ENCODE data around the gene NCDN.
"Not testable (repeated sequence)": the region's sequence is repeated elsewhere in the genome, so short reads cannot be mapped to it uniquely, and the experiment has no call there.

Gene NCDN

DNA sequence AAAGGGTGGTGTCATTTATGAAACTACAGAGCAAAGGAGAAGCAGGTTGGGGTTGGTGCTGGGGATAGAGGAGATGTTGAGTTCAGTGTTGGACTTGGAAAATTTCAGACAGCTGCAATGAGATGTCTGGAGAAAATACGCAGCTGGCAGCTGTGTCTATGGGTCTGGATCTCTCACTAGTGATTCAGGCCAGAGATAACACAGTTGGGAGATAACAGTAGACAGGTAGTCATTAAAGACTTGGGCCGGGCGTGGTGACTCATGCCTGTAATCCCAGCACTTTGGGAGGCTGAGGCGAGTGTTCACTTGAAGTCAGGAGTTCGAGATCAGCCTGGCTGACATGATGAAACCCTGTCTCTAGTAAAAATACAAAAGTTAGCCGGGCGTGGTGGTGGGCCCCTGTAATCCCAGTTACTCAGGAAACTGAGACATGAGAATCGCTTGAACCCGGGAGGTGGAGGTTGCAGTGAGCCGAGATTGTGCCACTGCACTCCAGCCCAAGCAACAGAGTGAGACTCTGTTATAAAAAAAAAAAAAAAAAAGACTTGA, 13.1 kb downstream of the NCDN start:
- DNase-seq (ENCODE audit: low read depth in 2 of 2) = no peak

DNA sequence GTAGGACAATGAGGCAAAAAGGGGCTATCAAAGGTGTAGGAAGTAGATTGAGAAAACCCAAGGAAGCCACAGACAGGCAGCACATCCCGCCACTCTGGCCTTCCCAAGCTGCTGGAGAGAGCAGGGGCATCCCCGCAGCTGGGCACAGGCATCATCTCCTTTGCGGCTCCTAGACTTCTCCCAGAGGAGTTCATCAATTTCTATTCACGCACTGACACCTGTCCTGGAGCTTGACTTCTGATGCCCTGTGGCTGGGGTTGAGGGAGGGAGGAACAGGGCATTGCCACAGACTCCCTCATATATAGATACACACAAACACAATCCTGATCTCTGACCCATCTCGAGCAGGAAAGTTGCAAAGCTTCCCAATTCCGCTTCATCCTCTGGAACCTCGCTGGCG, 13.7 kb downstream of the NCDN start:
- DNase-seq (ENCODE audit: low read depth in 2 of 2) = no peak

DNA sequence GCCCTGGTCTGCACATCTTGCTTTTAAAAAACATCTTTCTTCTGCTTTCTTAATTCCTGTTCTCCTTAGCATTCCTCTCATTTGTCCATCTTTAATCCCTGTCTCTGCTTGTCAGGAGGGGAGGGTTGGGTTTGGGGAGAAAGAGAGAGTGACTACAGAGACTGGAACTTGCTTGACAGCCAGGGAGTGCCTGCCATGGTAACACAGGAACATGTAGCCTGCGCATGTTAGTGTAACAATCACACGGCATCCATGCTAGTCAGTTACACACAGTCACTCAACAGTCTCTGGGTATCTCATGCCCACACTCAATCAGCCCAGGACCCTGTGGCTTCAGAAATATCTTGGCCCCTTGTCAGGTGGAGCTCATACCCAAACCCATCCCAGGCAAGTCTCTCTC, 14.7 kb downstream of the NCDN start:
- DNase-seq (ENCODE audit: low read depth in 2 of 2) = no peak

DNA sequence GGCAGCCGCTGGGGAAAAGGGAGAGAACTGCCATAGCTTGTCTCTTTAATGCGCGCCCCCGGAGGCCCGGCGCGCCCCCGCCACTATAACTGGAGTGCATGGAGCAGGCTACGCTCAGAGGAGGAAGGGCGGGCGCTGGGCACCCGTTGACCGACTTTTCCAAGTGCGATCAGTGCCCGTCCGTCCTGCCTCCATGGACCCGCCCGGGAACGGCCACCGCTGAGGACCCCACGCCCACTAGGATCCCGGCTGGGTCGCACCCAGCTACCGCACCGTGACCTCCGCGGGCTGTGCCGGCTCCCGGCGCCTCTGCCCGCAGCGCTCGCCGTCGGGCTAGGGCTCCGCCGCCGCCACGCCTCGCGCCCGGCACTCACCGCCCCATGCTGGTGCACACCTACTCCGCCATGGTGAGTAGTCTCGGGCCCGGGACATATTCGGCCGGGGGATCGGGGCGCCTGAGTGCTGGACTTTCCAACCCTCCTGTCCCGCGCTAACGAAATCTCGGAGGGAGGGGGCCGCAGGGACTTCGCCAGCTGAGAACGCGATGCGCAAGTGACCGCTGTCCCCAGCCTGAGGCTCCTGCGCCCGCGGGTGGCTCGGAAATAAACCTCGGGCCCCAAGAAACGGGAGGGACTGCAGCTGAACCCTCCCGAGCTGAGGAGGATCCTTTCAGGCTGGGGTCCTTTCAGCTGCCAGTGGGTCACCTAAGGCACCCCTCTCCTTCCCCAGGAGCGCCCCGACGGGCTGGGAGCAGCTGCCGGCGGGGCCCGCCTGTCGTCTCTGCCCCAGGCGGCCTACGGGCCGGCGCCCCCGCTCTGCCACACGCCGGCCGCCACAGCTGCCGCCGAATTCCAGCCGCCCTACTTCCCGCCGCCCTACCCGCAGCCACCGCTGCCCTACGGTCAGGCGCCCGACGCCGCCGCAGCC, 15.9 kb downstream of the NCDN start, which contains the start of gene TFAP2E:
TFAP2E (plus strand) TSS at position 117 of the 927 bp plus-strand sequence; CDS start at position 381, 264 bp downstream.
- no peak for DNase-seq (ENCODE audit: low read depth in 2 of 2)

DNA sequence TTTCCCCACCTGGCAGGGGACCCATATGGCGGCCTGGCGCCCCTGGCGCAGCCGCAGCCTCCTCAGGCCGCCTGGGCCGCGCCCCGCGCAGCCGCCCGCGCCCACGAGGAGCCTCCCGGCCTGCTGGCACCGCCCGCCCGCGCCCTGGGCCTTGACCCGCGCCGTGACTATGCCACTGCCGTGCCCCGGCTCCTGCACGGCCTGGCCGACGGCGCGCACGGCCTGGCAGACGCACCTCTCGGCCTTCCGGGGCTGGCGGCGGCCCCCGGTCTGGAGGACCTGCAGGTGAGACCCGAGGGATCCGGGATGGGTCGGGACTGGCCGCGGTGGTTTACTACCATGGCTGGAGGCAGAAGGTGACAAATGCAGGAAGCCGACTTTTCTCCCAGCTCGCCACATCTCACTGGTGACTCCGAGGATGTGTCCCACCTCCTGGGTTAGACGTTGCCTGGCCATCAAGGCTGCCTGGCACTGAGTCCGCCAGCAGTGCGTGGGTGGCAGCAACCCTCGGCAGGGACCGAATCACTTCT, 16.6 kb downstream of the NCDN start:
- DNase-seq (ENCODE audit: low read depth in 2 of 2) = no peak

DNA sequence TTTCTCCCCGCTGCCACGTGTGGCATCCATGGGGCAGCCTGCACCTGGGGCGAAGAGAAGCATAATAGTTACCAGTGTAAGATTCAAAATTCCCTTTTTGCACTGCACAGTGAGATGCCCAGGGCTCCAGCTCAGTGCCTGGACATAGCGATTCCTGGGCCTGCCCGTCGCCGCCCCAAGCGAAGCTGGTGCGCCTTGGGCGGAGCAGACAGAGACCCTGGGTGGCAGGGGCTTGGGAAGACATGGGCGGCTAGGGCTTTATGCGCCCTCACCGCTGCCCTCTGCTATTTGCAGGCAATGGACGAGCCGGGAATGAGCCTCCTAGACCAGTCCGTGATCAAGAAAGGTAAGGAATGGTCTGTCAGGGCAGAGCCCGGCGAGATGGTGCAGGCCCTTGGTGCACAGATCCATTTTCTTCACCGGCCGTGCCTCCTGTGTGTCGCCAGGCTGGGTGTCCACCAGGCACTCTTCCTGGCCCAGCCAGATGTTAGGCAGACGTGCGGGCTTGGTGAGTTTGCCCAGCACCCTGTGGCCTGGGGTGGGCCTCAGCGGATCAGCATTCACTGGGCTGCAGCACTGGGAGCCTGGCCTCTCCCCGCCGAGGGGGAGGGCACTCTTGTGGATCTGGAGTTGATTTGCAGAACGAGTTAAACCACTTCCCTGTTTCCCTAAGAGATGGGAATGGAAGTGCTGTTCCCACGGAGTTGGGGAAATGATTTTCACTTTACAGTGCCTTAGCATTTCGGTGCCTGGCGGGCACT, 17.2 kb downstream of the NCDN start:
- DNase-seq (ENCODE audit: low read depth in 2 of 2) = no peak

DNA sequence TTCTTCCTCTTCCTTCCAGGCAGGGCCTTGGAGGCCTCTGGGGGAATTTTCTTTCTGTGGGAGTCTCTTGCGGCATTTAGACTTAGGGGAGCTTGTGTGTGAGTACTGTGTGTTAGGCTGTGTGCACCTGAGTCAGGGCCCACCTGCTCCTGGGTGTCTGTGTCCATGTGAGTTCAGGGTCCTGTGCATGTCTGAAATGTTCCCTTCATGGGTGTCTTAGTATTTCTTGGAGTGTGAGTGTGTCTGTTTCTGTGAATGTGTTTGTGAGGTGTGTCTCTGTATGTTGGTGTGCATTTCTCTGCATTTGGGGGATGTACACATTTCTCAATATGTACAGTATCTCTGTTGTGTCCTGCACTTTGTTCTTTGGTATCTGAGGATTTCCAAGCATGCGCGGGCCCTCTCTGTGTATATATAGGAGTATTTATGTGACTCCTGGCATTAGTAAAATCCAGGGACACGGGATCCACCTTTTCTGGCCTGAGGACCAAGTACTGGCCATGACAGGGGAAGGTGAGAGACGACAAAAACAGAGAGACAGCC, 17.9 kb downstream of the NCDN start:
- no peak for DNase-seq (ENCODE audit: low read depth in 2 of 2)

DNA sequence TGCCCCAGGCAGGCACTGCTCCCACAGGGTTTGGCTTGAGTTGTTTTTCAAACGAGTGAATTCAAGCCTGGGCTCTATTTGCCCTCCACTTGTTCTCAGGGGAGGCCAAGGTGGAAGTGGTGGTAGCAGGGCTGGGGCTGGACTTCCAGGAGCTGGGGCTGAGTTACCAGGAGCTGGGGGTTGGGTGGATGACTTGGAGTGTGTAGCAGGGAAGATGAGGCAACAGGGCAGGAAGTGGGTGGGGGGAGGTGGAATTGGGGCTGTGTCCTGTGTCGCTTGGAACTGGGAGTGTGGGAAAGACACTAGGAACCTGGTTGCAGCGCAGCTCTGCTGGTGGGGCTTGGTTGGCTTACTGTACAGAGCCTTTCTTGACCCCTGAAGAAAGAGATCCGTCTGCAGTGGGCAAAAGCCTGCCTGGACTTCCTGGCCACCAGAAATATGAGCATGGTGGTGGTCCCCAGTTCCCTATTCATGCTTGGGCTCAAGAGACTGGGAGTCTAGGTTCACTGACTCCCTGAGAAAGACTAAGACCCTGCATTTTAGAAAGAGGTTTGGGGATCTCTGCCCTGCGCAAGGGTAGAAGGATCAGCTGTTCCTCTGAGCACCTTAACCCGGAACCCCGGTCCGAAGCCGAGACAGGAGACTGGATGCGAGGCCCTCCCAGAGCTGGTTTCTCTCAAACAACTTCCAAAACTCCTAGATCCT, 18.6 kb downstream of the NCDN start:
- no peak for DNase-seq (ENCODE audit: low read depth in 2 of 2)

DNA sequence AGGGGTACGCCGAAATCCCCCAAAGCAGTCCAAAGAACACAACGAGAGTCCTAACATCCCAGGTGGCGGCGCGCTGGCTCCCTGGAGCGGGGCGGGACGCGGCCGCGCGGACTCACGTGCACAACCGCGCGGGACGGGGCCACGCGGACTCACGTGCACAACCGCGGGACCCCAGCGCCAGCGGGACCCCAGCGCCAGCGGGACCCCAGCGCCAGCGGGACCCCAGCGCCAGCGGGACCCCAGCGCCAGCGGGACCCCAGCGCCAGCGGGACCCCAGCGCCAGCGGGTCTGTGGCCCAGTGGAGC, 19.1 kb downstream of the NCDN start:
- DNase-seq (ENCODE audit: low read depth in 2 of 2) = not testable (repeated sequence)

DNA sequence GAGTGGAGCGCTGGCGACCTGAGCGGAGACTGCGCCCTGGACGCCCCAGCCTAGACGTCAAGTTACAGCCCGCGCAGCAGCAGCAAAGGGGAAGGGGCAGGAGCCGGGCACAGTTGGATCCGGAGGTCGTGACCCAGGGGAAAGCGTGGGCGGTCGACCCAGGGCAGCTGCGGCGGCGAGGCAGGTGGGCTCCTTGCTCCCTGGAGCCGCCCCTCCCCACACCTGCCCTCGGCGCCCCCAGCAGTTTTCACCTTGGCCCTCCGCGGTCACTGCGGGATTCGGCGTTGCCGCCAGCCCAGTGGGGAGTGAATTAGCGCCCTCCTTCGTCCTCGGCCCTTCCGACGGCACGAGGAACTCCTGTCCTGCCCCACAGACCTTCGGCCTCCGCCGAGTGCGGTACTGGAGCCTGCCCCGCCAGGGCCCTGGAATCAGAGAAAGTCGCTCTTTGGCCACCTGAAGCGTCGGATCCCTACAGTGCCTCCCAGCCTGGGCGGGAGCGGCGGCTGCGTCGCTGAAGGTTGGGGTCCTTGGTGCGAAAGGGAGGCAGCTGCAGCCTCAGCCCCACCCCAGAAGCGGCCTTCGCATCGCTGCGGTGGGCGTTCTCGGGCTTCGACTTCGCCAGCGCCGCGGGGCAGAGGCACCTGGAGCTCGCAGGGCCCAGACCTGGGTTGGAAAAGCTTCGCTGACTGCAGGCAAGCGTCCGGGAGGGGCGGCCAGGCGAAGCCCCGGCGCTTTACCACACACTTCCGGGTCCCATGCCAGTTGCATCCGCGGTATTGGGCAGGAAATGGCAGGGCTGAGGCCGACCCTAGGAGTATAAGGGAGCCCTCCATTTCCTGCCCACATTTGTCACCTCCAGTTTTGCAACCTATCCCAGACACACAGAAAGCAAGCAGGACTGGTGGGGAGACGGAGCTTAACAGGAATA, 19.7 kb downstream of the NCDN start:
- peak in 1 of 2 donors; percentile 30 for DNase-seq (ENCODE audit: low read depth in 2 of 2)

DNA sequence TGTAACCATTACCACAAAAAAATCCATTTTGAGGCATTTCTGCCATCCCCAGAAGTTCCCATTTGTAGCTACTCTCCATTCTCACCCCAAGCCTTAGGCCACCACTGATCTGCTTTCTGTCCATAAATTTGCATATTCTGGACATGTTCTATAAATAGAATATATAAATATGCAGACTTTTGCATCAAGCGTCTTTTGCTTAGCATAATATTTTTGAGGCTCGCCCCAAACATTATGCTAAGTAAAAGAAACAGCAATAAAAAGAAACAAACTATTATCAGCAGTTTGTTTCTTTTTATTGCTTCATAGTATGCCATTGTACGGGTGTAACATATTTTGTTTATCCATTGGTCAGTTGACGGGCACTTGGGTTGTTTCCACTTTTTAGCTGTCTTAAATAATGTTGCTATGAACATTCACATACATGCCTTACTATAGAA, 23.4 kb downstream of the NCDN start:
- DNase-seq (ENCODE audit: low read depth in 2 of 2) = no peak

DNA sequence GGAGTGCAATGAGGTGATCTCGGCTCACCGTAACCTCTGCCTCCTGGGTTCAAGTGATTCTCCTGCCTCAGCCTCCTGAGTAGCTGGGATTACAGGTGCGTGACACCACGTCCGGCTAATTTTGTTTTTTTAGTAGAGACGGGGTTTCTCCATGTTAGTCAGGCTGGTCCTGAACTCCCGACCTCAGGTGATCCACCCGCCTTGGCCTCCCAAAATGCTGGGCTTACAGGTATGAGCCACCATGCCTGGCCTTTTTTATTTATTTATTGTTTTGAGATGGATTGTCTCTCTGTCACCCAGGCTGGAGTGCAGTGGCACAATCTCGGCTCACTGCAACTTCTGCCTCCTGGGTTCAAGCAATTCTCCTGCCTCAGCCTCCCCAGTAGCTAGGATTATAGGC, 24.0 kb downstream of the NCDN start:
- not testable (repeated sequence) for DNase-seq (ENCODE audit: low read depth in 2 of 2)

DNA sequence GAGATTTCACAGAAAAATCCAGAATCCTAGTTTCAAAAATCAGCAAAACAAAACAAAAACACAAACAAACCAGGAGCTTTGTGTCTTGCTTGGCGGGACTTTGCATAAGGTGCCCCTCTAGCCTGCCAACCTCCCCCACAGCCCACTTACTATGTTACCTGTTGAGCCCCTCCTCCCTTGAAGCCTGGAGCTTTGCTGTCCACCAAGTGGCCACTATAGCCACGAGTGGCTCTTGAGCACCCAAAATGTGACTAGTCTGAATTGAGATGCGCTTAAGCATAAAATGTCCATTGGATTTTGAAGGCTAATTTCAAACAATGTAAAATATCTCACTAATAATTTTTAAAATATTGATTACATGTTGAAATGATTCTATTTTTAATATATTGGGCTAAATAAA, 27.7 kb downstream of the NCDN start:
- DNase-seq (ENCODE audit: low read depth in 2 of 2) = no peak

DNA sequence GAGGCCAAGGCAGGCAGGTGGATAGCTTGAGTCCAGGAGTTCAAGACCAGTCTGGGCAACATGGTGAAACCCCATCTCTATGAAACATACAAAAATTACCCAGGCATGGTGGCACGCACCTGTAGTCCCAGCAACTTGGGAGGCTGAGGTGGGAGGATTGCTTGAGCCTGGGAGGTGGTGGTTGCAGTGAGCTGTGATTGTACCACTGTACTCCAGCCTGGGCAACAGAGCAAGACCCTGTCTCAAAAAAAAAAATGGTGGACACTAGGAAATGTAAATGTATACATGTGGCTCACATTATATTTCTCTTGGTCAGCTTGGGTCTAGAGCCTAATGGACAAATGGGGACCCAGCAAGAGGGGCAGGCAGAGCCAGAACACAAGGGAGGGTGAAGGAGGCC, 28.2 kb downstream of the NCDN start:
- DNase-seq (ENCODE audit: low read depth in 2 of 2) = not testable (repeated sequence)

DNA sequence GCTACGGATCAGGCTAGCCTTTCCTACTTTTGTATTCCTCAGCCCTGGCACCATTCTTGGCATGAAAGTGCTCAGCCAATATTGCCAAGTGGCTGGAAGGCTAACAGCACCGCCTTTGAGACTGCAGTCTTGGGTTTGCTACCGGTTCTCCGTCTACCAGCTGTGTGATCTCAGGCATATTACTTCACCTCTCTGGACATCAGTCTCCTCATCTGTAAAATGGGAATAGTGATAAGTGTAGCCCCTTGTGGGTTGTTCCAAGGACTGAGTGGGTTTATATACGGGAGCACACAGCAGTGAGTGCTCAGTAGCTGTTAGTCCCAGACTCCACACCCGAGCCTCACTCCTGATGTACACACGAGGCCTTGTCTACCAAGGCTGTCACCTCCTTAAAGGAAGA, 29.2 kb downstream of the NCDN start:
- DNase-seq (ENCODE audit: low read depth in 2 of 2) = no peak

DNA sequence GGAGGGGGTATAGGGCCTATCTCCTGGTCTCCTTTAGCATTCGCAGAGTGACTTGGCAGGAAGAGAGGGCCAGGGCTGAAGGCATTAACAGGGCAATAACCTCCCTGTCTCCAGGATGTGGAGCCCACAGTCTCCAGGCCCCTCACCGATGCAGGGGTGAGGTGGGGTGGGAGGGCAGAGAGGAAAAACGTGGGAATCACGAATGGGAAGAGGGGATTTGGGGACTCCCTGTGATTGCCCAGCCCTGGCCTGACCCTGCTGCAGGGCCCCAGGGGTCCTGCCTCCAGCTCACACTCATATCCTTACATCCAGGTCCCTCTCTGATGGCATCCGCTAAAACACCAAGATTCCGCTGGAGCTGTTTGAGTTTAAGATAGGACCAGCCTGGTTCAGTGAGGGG, 30.1 kb downstream of the NCDN start:
- DNase-seq (ENCODE audit: low read depth in 2 of 2) = no peak

DNA sequence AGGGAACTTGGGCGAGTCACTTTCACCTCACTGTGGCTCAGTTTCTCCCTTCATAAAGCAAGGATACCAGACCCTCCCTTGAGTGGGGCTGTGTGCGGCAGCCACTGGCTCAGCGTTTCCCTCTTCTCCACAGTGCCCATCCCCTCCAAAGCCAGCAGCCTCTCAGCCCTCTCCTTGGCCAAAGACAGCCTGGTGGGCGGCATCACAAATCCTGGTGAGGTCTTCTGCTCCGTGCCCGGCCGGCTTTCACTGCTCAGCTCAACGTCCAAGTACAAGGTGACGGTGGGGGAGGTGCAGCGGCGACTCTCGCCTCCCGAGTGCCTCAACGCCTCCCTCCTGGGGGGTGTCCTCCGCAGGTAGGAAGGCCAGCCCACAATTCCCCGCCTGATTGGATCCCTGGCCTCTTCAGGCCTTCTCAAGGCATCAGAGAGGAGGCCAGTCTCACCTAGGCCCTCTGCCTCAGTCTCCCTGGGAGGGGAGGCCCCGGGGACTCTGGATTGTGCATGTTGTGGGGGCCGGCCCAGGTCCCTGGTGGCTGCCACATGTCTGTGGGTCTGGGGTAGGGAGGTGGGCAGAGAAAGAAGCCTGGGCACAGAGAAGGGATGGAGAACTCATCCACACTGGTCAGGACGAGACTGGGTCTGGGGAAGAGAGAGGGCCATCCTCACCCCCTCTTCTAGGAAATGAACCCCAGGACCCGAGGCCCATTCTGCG, 30.8 kb downstream of the NCDN start:
- DNase-seq (ENCODE audit: low read depth in 2 of 2) = no peak

DNA sequence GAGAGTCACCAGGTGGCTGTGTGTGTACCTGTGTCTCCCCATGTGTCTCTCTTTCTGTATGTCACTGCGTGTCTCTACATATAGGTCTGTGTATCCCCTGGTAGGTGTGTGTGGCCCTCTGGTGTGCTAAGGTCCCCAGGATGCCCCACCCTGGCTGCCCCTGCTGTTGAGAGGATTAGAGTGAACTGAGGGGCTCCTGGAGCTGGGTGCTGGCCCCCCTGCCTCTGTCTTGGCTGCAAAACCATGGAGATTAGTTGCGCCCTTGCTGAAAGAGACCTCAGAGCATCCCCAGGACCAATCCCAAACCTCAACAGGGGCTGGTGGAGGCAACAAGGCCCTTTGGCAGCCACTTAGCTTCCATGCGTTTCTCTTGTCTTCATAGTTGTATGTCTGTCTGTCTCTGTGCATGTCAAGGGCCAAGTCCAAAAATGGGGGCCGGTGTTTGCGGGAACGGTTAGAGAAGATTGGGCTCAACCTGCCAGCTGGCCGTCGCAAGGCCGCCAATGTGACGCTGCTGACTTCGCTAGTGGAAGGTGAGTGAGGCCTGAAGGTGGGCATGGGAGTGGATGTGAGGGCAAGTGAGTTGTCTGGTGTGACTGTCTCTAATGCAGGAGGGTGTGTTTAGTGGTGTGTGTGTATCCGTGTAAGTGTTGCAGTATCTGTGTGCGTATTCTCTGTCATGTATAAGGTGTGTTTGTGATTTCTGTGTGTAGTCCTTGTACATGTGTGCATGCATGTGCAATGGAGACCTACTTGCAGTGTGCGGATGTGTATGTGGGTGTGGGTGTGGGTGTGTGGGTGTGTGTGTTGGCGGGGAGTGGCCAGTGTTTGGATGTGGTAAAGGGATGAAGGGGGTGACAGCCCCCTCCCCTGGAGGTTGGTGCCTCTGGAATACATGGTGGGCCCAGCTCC, 32.2 kb downstream of the NCDN start:
- DNase-seq (ENCODE audit: low read depth in 2 of 2) = no peak

Measured in stimulated activated CD4-positive, alpha-beta T cell treated with anti-CD3 and anti-CD28 coated beads, Interleukin-1b, Interleukin-23, amount 100 ng/mL, for 4 hours (primary cell).